ENCODE data around the gene EMC10.
"Not testable (repeated sequence)": the region's sequence is repeated elsewhere in the genome, so short reads cannot be mapped to it uniquely, and the experiment has no call there.

EMC10 gene

DNA sequence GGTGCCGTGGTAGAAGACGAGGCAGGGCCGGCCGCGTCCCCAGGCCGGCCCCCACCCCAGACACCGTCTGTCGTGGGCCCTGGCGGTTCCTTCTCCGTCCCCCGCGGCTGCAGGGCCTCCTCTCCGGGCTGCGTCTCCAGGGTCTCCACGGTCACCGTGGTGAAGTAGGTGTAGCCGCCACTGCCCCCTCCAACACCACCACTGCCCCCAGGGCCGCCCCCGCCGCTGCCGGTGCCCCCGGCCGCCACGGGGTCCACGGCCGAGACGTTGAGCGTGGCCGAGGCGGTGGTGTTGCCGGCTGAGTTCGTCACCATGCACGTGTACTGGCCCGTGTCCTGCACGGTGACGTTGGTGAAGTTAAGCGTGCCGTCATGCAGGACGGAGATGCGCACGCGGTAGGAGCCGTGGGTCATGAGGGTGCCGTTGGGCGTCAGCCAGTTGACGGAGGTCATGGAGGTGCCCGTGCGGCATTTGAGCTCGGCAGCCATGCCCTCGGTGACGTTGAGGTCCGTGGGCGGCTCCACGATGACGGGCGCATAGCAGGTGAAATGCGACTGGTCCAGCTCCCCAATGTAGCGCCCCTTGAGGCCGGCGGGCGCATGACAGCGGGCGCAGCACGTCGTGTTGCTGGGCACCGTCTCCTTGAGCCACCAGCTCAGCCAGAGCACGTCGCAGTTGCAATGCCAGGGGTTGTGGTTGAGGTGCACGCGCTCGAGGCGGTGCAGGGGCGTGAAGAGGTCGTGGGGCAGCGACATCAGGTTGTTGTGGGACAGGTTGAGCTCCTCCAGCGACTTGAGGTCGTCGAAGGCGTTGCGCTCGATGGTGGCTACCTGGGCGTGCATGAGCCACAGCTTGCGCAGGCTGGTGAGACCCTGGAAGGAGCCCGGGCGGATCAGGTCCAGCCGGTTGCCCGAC, 42.0 kb downstream of the EMC10 start:
- TF ChIP-seq YY1 (IDR thresholded peaks at IDR 0.05; ENCODE audit: insufficient read depth, insufficient read length) (no peak), ZNF274 (IDR thresholded peaks at IDR 0.05; ENCODE audit: low read depth, low read length) (no peak), SUZ12 (IDR thresholded peaks at IDR 0.05; ENCODE audit: extremely low read depth, insufficient read depth, insufficient read length) (no peak)
- DNase-seq (ENCODE audit: low read depth, low spot score) = no peak
- H3K9ac ChIP-seq (ENCODE audit: insufficient read length, low read depth) = no peak overlapping the region

GRCh38 chr19:50519006-50519575, 42.8 kb downstream of the EMC10 start:
- no peaks in the 10 kb centered on the region for H3K27me3 ChIP-seq (ENCODE audit: insufficient read depth, insufficient read length)
- no peak for DNase-seq (ENCODE audit: low read depth, low spot score)
- no peaks in the 10 kb centered on the region for H3K9me3 ChIP-seq (ENCODE audit: insufficient read depth, low read length)
- no peak overlapping the region for H3K4me3 ChIP-seq (ENCODE audit: insufficient read length, low read depth)
- peaks cover 22% of the 10 kb centered on the region for H3K36me3 ChIP-seq (ENCODE audit: insufficient read depth, insufficient read length, low read length)
- TF ChIP-seq YY1 (IDR thresholded peaks at IDR 0.05; ENCODE audit: insufficient read depth, insufficient read length) = no peak
- no peak for TF ChIP-seq ZNF274 (IDR thresholded peaks at IDR 0.05; ENCODE audit: low read depth, low read length)
- TF ChIP-seq SUZ12 (IDR thresholded peaks at IDR 0.05; ENCODE audit: extremely low read depth, insufficient read depth, insufficient read length) = no peak
- H3K4me1 ChIP-seq (ENCODE audit: insufficient read depth, insufficient read length) = peaks cover 3% of the 10 kb centered on the region
- no peak overlapping the region for H3K9ac ChIP-seq (ENCODE audit: insufficient read length, low read depth)

More for the DNA sequence above, 42.0 kb downstream of the EMC10 start:
- peaks cover 10% of the 10 kb centered on the region for H3K4me1 ChIP-seq (ENCODE audit: insufficient read depth, insufficient read length)
- no peaks in the 10 kb centered on the region for H3K9me3 ChIP-seq (ENCODE audit: insufficient read depth, low read length)
- H3K27me3 ChIP-seq (ENCODE audit: insufficient read depth, insufficient read length) = no peaks in the 10 kb centered on the region
- no peak overlapping the region for H3K4me3 ChIP-seq (ENCODE audit: insufficient read length, low read depth)
- peaks cover 22% of the 10 kb centered on the region for H3K36me3 ChIP-seq (ENCODE audit: insufficient read depth, insufficient read length, low read length)

DNA sequence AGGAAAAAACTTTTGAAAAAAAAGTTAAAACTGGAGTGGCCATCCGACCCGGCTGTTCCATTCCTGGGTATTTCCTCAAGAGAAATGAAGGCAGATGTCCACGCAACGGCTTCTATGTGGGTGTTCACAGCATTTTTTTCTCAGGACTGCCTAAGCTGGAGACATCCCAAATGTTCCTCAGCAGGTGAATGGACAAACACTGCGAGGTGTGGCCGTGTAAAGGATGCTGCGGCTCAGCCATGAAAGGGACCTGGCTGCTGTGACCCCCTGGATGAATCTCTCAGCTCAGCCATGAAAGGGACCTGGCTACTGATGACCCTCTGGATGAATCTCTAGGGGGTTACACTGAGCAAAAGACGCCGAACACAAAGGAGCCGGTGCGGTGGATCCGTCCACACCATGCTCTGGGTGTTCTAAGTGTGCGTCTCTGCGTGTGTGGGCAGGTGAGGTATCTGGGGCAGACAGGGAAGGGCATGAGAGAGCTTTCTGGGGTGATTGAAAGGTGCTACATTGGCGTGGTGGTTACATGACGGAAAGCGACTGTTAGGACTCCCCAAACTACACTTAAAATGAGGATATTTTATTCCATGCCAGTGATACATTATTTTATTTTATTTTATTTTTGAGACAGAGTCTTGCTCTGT, 44.6 kb downstream of the EMC10 start:
- H3K9ac ChIP-seq (ENCODE audit: insufficient read length, low read depth) = no peak overlapping the region

GRCh38 chr19:50522881-50523280, 46.6 kb downstream of the EMC10 start:
- H3K9ac ChIP-seq (ENCODE audit: insufficient read length, low read depth) = no peak overlapping the region
- H3K36me3 ChIP-seq (ENCODE audit: insufficient read depth, insufficient read length, low read length) = peaks cover 18% of the 10 kb centered on the region
- TF ChIP-seq SUZ12 (IDR thresholded peaks at IDR 0.05; ENCODE audit: extremely low read depth, insufficient read depth, insufficient read length) (no peak), YY1 (IDR thresholded peaks at IDR 0.05; ENCODE audit: insufficient read depth, insufficient read length) (no peak), ZNF274 (IDR thresholded peaks at IDR 0.05; ENCODE audit: low read depth, low read length) (no peak)
- DNase-seq (ENCODE audit: low read depth, low spot score) = no peak
- peaks cover 4% of the 10 kb centered on the region for H3K4me1 ChIP-seq (ENCODE audit: insufficient read depth, insufficient read length)
- H3K27me3 ChIP-seq (ENCODE audit: insufficient read depth, insufficient read length) = no peaks in the 10 kb centered on the region
- H3K9me3 ChIP-seq (ENCODE audit: insufficient read depth, low read length) = no peaks in the 10 kb centered on the region
- no peak overlapping the region for H3K4me3 ChIP-seq (ENCODE audit: insufficient read length, low read depth)

More for the DNA sequence above, 44.6 kb downstream of the EMC10 start:
- Histone ChIP-seq H3K4me3 (ENCODE audit: insufficient read length, low read depth) (no peak overlapping the region), H3K4me1 (ENCODE audit: insufficient read depth, insufficient read length) (peaks cover under 1% of the 10 kb centered on the region), H3K27me3 (ENCODE audit: insufficient read depth, insufficient read length) (no peaks in the 10 kb centered on the region), H3K36me3 (ENCODE audit: insufficient read depth, insufficient read length, low read length) (peaks cover 26% of the 10 kb centered on the region), H3K9me3 (ENCODE audit: insufficient read depth, low read length) (no peaks in the 10 kb centered on the region)
- TF ChIP-seq SUZ12 (IDR thresholded peaks at IDR 0.05; ENCODE audit: extremely low read depth, insufficient read depth, insufficient read length) (no peak), ZNF274 (IDR thresholded peaks at IDR 0.05; ENCODE audit: low read depth, low read length) (no peak), YY1 (IDR thresholded peaks at IDR 0.05; ENCODE audit: insufficient read depth, insufficient read length) (no peak)
- no peak for DNase-seq (ENCODE audit: low read depth, low spot score)

DNA sequence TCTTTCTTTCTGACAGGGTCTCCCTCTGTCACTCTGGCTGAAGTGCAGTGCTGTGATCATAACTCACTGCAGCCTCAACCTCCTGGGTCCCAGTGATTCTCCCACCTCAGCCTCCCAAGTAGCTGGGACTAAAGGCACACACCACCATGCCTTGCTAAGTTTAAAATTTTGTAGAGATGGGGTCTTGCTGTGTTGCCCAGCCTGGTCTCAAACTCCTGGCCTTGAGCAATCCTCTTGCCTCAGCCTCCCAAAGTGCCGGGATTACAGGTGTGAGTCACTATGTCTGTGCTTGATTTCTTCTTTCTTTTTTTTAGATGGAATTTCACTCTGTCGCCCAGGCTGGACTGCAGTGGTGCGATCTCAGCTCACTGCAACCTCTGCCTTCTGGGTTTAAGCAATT, 51.7 kb downstream of the EMC10 start:
- not testable (repeated sequence) for H3K4me1 ChIP-seq (ENCODE audit: insufficient read depth, insufficient read length); H3K9ac ChIP-seq (ENCODE audit: insufficient read length, low read depth); DNase-seq (ENCODE audit: low read depth, low spot score); H3K36me3 ChIP-seq (ENCODE audit: insufficient read depth, insufficient read length, low read length); H3K4me3 ChIP-seq (ENCODE audit: insufficient read length, low read depth); H3K27me3 ChIP-seq (ENCODE audit: insufficient read depth, insufficient read length); H3K9me3 ChIP-seq (ENCODE audit: insufficient read depth, low read length)

DNA sequence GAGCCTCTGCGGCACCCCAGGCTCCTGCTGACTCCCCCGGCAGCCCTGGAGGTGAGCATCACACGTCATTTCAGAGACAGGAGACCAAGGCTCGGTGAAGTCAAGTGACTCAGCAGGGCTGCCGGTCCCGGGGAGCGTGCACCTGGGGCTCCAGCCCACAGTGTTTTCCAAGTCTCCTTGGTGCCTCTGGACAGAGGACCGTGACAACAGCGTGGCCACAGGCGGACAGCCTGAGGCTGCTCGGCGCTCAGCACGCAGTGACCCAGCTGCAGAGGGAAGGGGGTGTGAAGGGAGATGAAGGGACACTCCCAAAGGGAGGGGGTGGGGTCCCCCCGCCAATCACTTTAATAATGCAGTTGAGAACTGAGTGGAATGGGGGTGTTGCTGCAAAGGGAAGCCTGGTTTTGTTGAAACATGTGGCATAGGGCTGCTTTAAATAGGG, 54.9 kb downstream of the EMC10 start:
- H3K4me1 ChIP-seq (ENCODE audit: insufficient read depth, insufficient read length) = peaks cover 6% of the 10 kb centered on the region
- H3K9ac ChIP-seq (ENCODE audit: insufficient read length, low read depth) = no peak overlapping the region
- no peaks in the 10 kb centered on the region for H3K27me3 ChIP-seq (ENCODE audit: insufficient read depth, insufficient read length)
- peaks cover 10% of the 10 kb centered on the region for H3K9me3 ChIP-seq (ENCODE audit: insufficient read depth, low read length)
- peaks cover under 1% of the 10 kb centered on the region for H3K36me3 ChIP-seq (ENCODE audit: insufficient read depth, insufficient read length, low read length)
- no peak for DNase-seq (ENCODE audit: low read depth, low spot score)
- no peak overlapping the region for H3K4me3 ChIP-seq (ENCODE audit: insufficient read length, low read depth)
- TF ChIP-seq SUZ12 (IDR thresholded peaks at IDR 0.05; ENCODE audit: extremely low read depth, insufficient read depth, insufficient read length) (no peak), ZNF274 (IDR thresholded peaks at IDR 0.05; ENCODE audit: low read depth, low read length) (no peak), YY1 (IDR thresholded peaks at IDR 0.05; ENCODE audit: insufficient read depth, insufficient read length) (no peak)

DNA sequence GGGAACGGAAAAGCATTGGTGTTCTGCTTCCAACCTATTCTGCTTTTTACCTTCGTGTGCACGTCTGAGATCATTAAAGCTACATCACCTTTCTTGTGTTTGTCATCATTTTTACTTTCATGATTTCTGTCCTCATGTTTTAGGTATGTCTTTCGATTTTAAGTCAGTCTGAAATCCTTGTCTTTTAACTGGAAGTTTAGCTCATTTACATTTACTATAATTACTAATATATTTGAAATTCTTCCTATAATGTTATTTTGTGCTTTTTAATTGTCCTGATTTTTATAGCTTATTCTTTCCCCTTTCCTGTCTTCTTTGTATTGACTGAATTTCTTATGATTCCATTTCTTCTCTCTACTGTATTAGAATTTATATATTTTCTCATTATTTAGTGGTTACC, 56.6 kb downstream of the EMC10 start:
- no peaks in the 10 kb centered on the region for H3K27me3 ChIP-seq (ENCODE audit: insufficient read depth, insufficient read length)
- no peak for DNase-seq (ENCODE audit: low read depth, low spot score)

More for the DNA sequence above, 56.6 kb downstream of the EMC10 start:
- H3K4me3 ChIP-seq (ENCODE audit: insufficient read length, low read depth) = no peak overlapping the region
- H3K4me1 ChIP-seq (ENCODE audit: insufficient read depth, insufficient read length) = peaks cover 5% of the 10 kb centered on the region
- no peak overlapping the region for H3K9ac ChIP-seq (ENCODE audit: insufficient read length, low read depth)
- H3K9me3 ChIP-seq (ENCODE audit: insufficient read depth, low read length) = peaks cover 10% of the 10 kb centered on the region
- peaks cover 10% of the 10 kb centered on the region for H3K36me3 ChIP-seq (ENCODE audit: insufficient read depth, insufficient read length, low read length)
- TF ChIP-seq YY1 (IDR thresholded peaks at IDR 0.05; ENCODE audit: insufficient read depth, insufficient read length) (no peak), SUZ12 (IDR thresholded peaks at IDR 0.05; ENCODE audit: extremely low read depth, insufficient read depth, insufficient read length) (no peak), ZNF274 (IDR thresholded peaks at IDR 0.05; ENCODE audit: low read depth, low read length) (no peak)
